DOHH2 (cell line): Measurements from ENCODE around the gene SUPT3H.

Source experiments
- H3F3A ChIP-seq: fragments of 200-600 bp; sonication (generic), shearing (Covaris generic); 2 replicates; pipeline ENCODE4 v1.6.0; 2016; ENCODE audit warnings: antibody characterized with exemption, mild to moderate bottlenecking; ENCODE audit not compliant: control insufficient read depth, insufficient read depth
- H3K27ac ChIP-seq: fragments of 200-600 bp; sonication (generic); 2 replicates; pipeline ENCODE4 v1.5.1; 2014; ENCODE audit warnings: low read depth, mild to moderate bottlenecking, low read length, moderate library complexity
- H3K27me3 ChIP-seq: fragments of 200-600 bp; sonication (generic); 2 replicates; pipeline ENCODE4 v1.6.1; 2014; ENCODE audit warnings: mild to moderate bottlenecking, low read length, mixed read lengths; ENCODE audit not compliant: control insufficient read depth
- H3K36me3 ChIP-seq: fragments of 200-600 bp; sonication (generic); 2 replicates; pipeline ENCODE4 v1.6.1; 2014; ENCODE audit warnings: mild to moderate bottlenecking, low read length, moderate library complexity, mixed read lengths; ENCODE audit not compliant: control insufficient read depth
- H3K4me1 ChIP-seq: fragments of 200-600 bp; sonication (generic); 2 replicates; pipeline ENCODE4 v1.6.1; 2014; ENCODE audit warnings: mild to moderate bottlenecking, low read length, mixed read lengths; ENCODE audit not compliant: control insufficient read depth
- H3K4me2 ChIP-seq: fragments of 200-600 bp; sonication (generic); 2 replicates; pipeline ENCODE4 v1.6.0; 2014; ENCODE audit warnings: mild to moderate bottlenecking, low read length, moderate library complexity
- H3K4me3 ChIP-seq: fragments of 200-600 bp; sonication (generic); 2 replicates; pipeline ENCODE4 v1.5.1; 2014; ENCODE audit warnings: mild to moderate bottlenecking, low read length, mixed read lengths
- H3K79me2 ChIP-seq: fragments of 200-600 bp; sonication (generic); 2 replicates; pipeline ENCODE4 v1.6.1; 2014; ENCODE audit warnings: mild to moderate bottlenecking, low read length, mixed read lengths; ENCODE audit not compliant: control insufficient read depth
- H3K9me2 ChIP-seq: fragments of 200-600 bp; sonication (generic); replicated peaks from 2 replicates; pipeline ENCODE4 v1.6.1; 2014; ENCODE audit warnings: mild to moderate bottlenecking, low read length, mixed read lengths; ENCODE audit not compliant: control insufficient read depth
- H3K9me3 ChIP-seq: fragments of 200-600 bp; sonication (generic); 2 replicates; pipeline ENCODE4 v1.6.1; 2014; ENCODE audit warnings: antibody characterized with exemption, low read length, mixed read lengths; ENCODE audit not compliant: control insufficient read depth, insufficient read depth
- H4K20me1 ChIP-seq: fragments of 200-600 bp; sonication (generic); 2 replicates; pipeline ENCODE4 v1.6.0; 2014; ENCODE audit warnings: low read depth, mild to moderate bottlenecking, antibody characterized with exemption, low read length, moderate library complexity; ENCODE audit not compliant: control insufficient read depth, insufficient read depth
- CTCF ChIP-seq: fragments of 200-600 bp; sonication (generic); IDR thresholded peaks from one replicate; pipeline ENCODE4 v1.5.1; 2014; ENCODE audit warnings: antibody characterized with exemption, mild to moderate bottlenecking, low read depth, low read length; ENCODE audit not compliant: poor library complexity, severe bottlenecking
- EZH2phosphoT487 ChIP-seq: fragments of 200-600 bp; sonication (generic); IDR thresholded peaks from 2 replicates; pipeline ENCODE4 v1.6.1; 2017; ENCODE audit warnings: borderline replicate concordance, mild to moderate bottlenecking, antibody characterized with exemption, low read length, moderate library complexity, mixed read lengths

The SUPT3H gene

GRCh38 chr6:45001663-45002062 lies 376.1 kb downstream of the SUPT3H start:
- H3K4me2 ChIP-seq = no peak overlapping the region
- no peak for TF ChIP-seq CTCF
- no peak overlapping the region for H3K4me3 ChIP-seq
- H3K9me2 ChIP-seq = no peaks in the 10 kb centered on the region
- H3K36me3 ChIP-seq = no peaks in the 10 kb centered on the region
- H3F3A ChIP-seq = no peaks in the 10 kb centered on the region
- H4K20me1 ChIP-seq = no peaks in the 10 kb centered on the region
- no peaks in the 10 kb centered on the region for H3K9me3 ChIP-seq
- H3K79me2 ChIP-seq = no peaks in the 10 kb centered on the region
- no peaks in the 10 kb centered on the region for H3K4me1 ChIP-seq
- no peaks in the 10 kb centered on the region for H3K27me3 ChIP-seq
- no peak overlapping the region for H3K27ac ChIP-seq

DNA sequence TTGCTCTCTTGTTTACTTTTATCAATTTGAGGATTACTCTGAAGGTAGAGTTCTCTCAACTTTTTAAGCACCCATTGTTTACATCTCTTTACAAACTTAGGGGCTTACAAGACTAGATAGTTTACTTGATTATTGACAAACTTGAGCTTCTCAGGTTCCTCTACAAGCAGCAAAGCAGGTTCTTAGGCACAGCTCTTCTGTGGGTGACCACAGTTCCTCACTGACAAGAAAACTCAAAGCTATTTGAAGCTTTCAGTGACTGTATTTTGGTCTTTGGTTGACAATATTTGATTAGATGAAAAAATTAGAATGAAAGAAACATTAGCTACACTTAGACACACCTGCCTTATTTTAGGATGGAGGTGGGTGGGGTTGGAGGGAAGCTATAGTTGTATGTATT lies 376.9 kb downstream of the SUPT3H start:
- no peaks in the 10 kb centered on the region for H3K4me1 ChIP-seq
- no peaks in the 10 kb centered on the region for H3K9me2 ChIP-seq
- no peaks in the 10 kb centered on the region for H3K27me3 ChIP-seq
- no peaks in the 10 kb centered on the region for H3F3A ChIP-seq
- H3K4me2 ChIP-seq = no peak overlapping the region
- H3K36me3 ChIP-seq = no peaks in the 10 kb centered on the region
- no peaks in the 10 kb centered on the region for H3K9me3 ChIP-seq
- no peak overlapping the region for H3K4me3 ChIP-seq
- TF ChIP-seq EZH2phosphoT487 = no peak
- TF ChIP-seq CTCF = no peak
- H4K20me1 ChIP-seq = no peaks in the 10 kb centered on the region
- no peaks in the 10 kb centered on the region for H3K79me2 ChIP-seq
- H3K27ac ChIP-seq = no peak overlapping the region

GRCh38 chr6:44999066-44999465 lies 378.7 kb downstream of the SUPT3H start:
- H3K4me3 ChIP-seq = no peak overlapping the region
- no peaks in the 10 kb centered on the region for H4K20me1 ChIP-seq
- no peaks in the 10 kb centered on the region for H3K4me1 ChIP-seq
- no peaks in the 10 kb centered on the region for H3K9me2 ChIP-seq
- H3F3A ChIP-seq = no peaks in the 10 kb centered on the region
- no peaks in the 10 kb centered on the region for H3K27me3 ChIP-seq
- TF ChIP-seq CTCF (no peak), EZH2phosphoT487 (no peak)
- H3K79me2 ChIP-seq = no peaks in the 10 kb centered on the region
- no peaks in the 10 kb centered on the region for H3K9me3 ChIP-seq
- H3K36me3 ChIP-seq = no peaks in the 10 kb centered on the region
- H3K4me2 ChIP-seq = no peak overlapping the region
- no peak overlapping the region for H3K27ac ChIP-seq
